ENCODE results near the gene GLIPR1L2. TPM values are rescaled to one million over a fixed set of nuclear protein-coding genes. Genes with fewer than 3 reads are reported as not detected.
"Not testable (repeated sequence)": the region's sequence is repeated elsewhere in the genome, so short reads cannot be mapped to it uniquely, and the experiment has no call there.

Gene GLIPR1L2
- total RNA-seq, 3 donors from 2014 or later (not counting 1 experiment from before 2014, with no cell fraction given), result 0.75 to 1.7 (median 1.6) TPM

- DNase-seq (no peak), ATAC-seq (no peak)
- Histone ChIP-seq H3K27me3 (ENCODE audit: control insufficient read depth, insufficient read depth, low read length) (no peaks in the 10 kb centered on the region), H3K36me3 (ENCODE audit: control insufficient read depth, insufficient read depth, low read length) (no peaks in the 10 kb centered on the region), H3K4me1 (ENCODE audit: control insufficient read depth, insufficient read depth, low read length) (no peaks in the 10 kb centered on the region), H3K4me3 (ENCODE audit: low read length) (no peak overlapping the region), H3K9me3 (ENCODE audit: control insufficient read depth, insufficient read depth, low read length) (no peaks in the 10 kb centered on the region), H3K27ac (ENCODE audit: low read length) (no peak overlapping the region)
- Mint-ChIP-seq H3K4me1 (no peaks in the 10 kb centered on the region), H3K27me3 (ENCODE audit: low read depth in 2 of 2) (peaks cover 0 to 5% of the 10 kb centered on the region in 2 donors), H3K36me3 (no peaks in the 10 kb centered on the region), H3K4me3 (no peak overlapping the region), H3K9me3 (no peaks in the 10 kb centered on the region), H3K27ac (no peak overlapping the region)
- no peak for TF ChIP-seq CTCF (IDR thresholded peaks at IDR 0.05)
- intact Hi-C loops (cut with micrococcal nuclease), result no loop called here
- 80% methylated on average over 1 of the region's 3 CpGs for WGBS (ENCODE audit: insufficient coverage)
Observed at GRCh38 chr12:75443709-75444108, 52.8 kb downstream of the GLIPR1L2 start.

GRCh38 chr12:75444429-75445136 is 53.7 kb downstream of the GLIPR1L2 start:
- Mint-ChIP-seq H3K27ac (no peak overlapping the region), H3K9me3 (no peaks in the 10 kb centered on the region), H3K36me3 (no peaks in the 10 kb centered on the region), H3K27me3 (ENCODE audit: low read depth in 2 of 2) (peaks cover 0 to 5% of the 10 kb centered on the region in 2 donors), H3K4me1 (no peaks in the 10 kb centered on the region), H3K4me3 (no peak overlapping the region)
- Histone ChIP-seq H3K27ac (ENCODE audit: low read length) (no peak overlapping the region), H3K27me3 (ENCODE audit: control insufficient read depth, insufficient read depth, low read length) (no peaks in the 10 kb centered on the region), H3K36me3 (ENCODE audit: control insufficient read depth, insufficient read depth, low read length) (no peaks in the 10 kb centered on the region), H3K9me3 (ENCODE audit: control insufficient read depth, insufficient read depth, low read length) (no peaks in the 10 kb centered on the region), H3K4me1 (ENCODE audit: control insufficient read depth, insufficient read depth, low read length) (no peaks in the 10 kb centered on the region), H3K4me3 (ENCODE audit: low read length) (no peak overlapping the region)
- no peak for ATAC-seq
- intact Hi-C loops (cut with micrococcal nuclease), result no loop called here
- no peak for DNase-seq
- WGBS (ENCODE audit: insufficient coverage), result 85% methylated on average over 6 of the region's 6 CpGs
- TF ChIP-seq CTCF (IDR thresholded peaks at IDR 0.05), result no peak

- H3K4me1 ChIP-seq (ENCODE audit: control insufficient read depth, insufficient read depth, low read length); intact Hi-C loops (cut with micrococcal nuclease); H3K9me3 ChIP-seq (ENCODE audit: control insufficient read depth, insufficient read depth, low read length); H3K4me3 Mint-ChIP-seq; H3K27ac Mint-ChIP-seq; H3K27me3 Mint-ChIP-seq (ENCODE audit: low read depth in 2 of 2); DNase-seq; H3K4me3 ChIP-seq (ENCODE audit: low read length); H3K36me3 Mint-ChIP-seq; H3K4me1 Mint-ChIP-seq; ATAC-seq; H3K27me3 ChIP-seq (ENCODE audit: control insufficient read depth, insufficient read depth, low read length); H3K9me3 Mint-ChIP-seq; H3K27ac ChIP-seq (ENCODE audit: low read length); H3K36me3 ChIP-seq (ENCODE audit: control insufficient read depth, insufficient read depth, low read length): not testable (repeated sequence)
- WGBS (ENCODE audit: insufficient coverage), result 70% methylated on average over 7 of the region's 7 CpGs
Observed at GRCh38 chr12:75445137-75445507, 54.2 kb downstream of the GLIPR1L2 start.

GRCh38 chr12:75446857-75447256 is 56.0 kb downstream of the GLIPR1L2 start:
- Mint-ChIP-seq H3K4me3 (no peak overlapping the region), H3K27me3 (ENCODE audit: low read depth in 2 of 2) (peaks cover 0 to 5% of the 10 kb centered on the region in 2 donors), H3K9me3 (no peaks in the 10 kb centered on the region), H3K36me3 (no peaks in the 10 kb centered on the region), H3K4me1 (no peaks in the 10 kb centered on the region), H3K27ac (no peak overlapping the region)
- Histone ChIP-seq H3K4me1 (ENCODE audit: control insufficient read depth, insufficient read depth, low read length) (no peaks in the 10 kb centered on the region), H3K27me3 (ENCODE audit: control insufficient read depth, insufficient read depth, low read length) (no peaks in the 10 kb centered on the region), H3K27ac (ENCODE audit: low read length) (no peak overlapping the region), H3K9me3 (ENCODE audit: control insufficient read depth, insufficient read depth, low read length) (no peaks in the 10 kb centered on the region), H3K4me3 (ENCODE audit: low read length) (no peak overlapping the region), H3K36me3 (ENCODE audit: control insufficient read depth, insufficient read depth, low read length) (no peaks in the 10 kb centered on the region)
- no peak for DNase-seq
- no peak for TF ChIP-seq CTCF (IDR thresholded peaks at IDR 0.05)
- no peak for ATAC-seq
- intact Hi-C loops (cut with micrococcal nuclease), result no loop called here

Measured in natural killer cell (primary cell).